ENCODE measurements around the gene COL23A1. TPM values are rescaled to one million over a fixed set of nuclear protein-coding genes. Genes with fewer than 3 reads are reported as not detected.
A peak's percentile ranks its signal among the peaks of the same experiment; 100 is the strongest.

COL23A1 gene
- total RNA-seq, 2 donors from 2014 or later: 1.5 to 2.5 TPM

- ATAC-seq (ENCODE audit: insufficient number of reproducible peaks, low FRiP score, low read depth): no peak
- no peaks in the 10 kb centered on the region for H3K36me3 ChIP-seq
- H3K4me3 ChIP-seq: no peak overlapping the region
- TF ChIP-seq CTCF (IDR thresholded peaks at IDR 0.05): no peak
- H3K9me3 ChIP-seq: peaks cover 4% of the 10 kb centered on the region
- DNase-seq (ENCODE audit: low spot score): no peak
- no peak overlapping the region for H3K27ac ChIP-seq
- no peaks in the 10 kb centered on the region for H3K27me3 ChIP-seq (replicated peaks; ENCODE audit: insufficient read depth)
- peaks cover 0 to 6% of the 10 kb centered on the region in 2 donors for H3K4me1 ChIP-seq (ENCODE audit: control insufficient read depth in 1 of 2, low read depth in 2 of 2)
Measured at GRCh38 chr5:178286226-178287090, 303.7 kb downstream of the COL23A1 start.

GRCh38 chr5:178285399-178286225 lies 304.6 kb downstream of the COL23A1 start:
- no peak for TF ChIP-seq CTCF (IDR thresholded peaks at IDR 0.05)
- peaks cover 4% of the 10 kb centered on the region for H3K9me3 ChIP-seq
- DNase-seq (ENCODE audit: low spot score) (no peak), ATAC-seq (ENCODE audit: insufficient number of reproducible peaks, low FRiP score, low read depth) (no peak)
- no peak overlapping the region for H3K4me3 ChIP-seq
- no peaks in the 10 kb centered on the region for H3K36me3 ChIP-seq
- H3K27me3 ChIP-seq (replicated peaks; ENCODE audit: insufficient read depth): no peaks in the 10 kb centered on the region
- H3K27ac ChIP-seq: no peak overlapping the region
- peaks cover 0 to 6% of the 10 kb centered on the region in 2 donors for H3K4me1 ChIP-seq (ENCODE audit: control insufficient read depth in 1 of 2, low read depth in 2 of 2)

GRCh38 chr5:178284996-178285395 lies 305.2 kb downstream of the COL23A1 start:
- no peaks in the 10 kb centered on the region for H3K36me3 ChIP-seq
- H3K4me3 ChIP-seq: no peak overlapping the region
- no peak for TF ChIP-seq CTCF (IDR thresholded peaks at IDR 0.05)
- H3K4me1 ChIP-seq (ENCODE audit: control insufficient read depth in 1 of 2, low read depth in 2 of 2): peaks cover 0 to 8% of the 10 kb centered on the region in 2 donors
- no peaks in the 10 kb centered on the region for H3K27me3 ChIP-seq (replicated peaks; ENCODE audit: insufficient read depth)
- H3K27ac ChIP-seq: no peak overlapping the region
- no peak for ATAC-seq (ENCODE audit: insufficient number of reproducible peaks, low FRiP score, low read depth)
- peaks cover 4% of the 10 kb centered on the region for H3K9me3 ChIP-seq
- no peak for DNase-seq (ENCODE audit: low spot score)

GRCh38 chr5:178284093-178284675 lies 306.0 kb downstream of the COL23A1 start:
- H3K27ac ChIP-seq: no peak overlapping the region
- DNase-seq (ENCODE audit: low spot score): no peak
- no peaks in the 10 kb centered on the region for H3K27me3 ChIP-seq (replicated peaks; ENCODE audit: insufficient read depth)
- TF ChIP-seq CTCF (IDR thresholded peaks at IDR 0.05): peak; percentile 54
- peaks cover 4% of the 10 kb centered on the region for H3K9me3 ChIP-seq
- ATAC-seq (ENCODE audit: insufficient number of reproducible peaks, low FRiP score, low read depth): no peak
- H3K4me1 ChIP-seq (ENCODE audit: control insufficient read depth in 1 of 2, low read depth in 2 of 2): peaks cover 0 to 11% of the 10 kb centered on the region in 2 donors
- H3K36me3 ChIP-seq: no peaks in the 10 kb centered on the region
- H3K4me3 ChIP-seq: no peak overlapping the region

GRCh38 chr5:178283520-178283919 lies 306.7 kb downstream of the COL23A1 start:
- no peaks in the 10 kb centered on the region for H3K27me3 ChIP-seq (replicated peaks; ENCODE audit: insufficient read depth)
- ATAC-seq (ENCODE audit: insufficient number of reproducible peaks, low FRiP score, low read depth): no peak
- H3K4me3 ChIP-seq: no peak overlapping the region
- peaks cover 0 to 7% of the 10 kb centered on the region in 2 donors for H3K4me1 ChIP-seq (ENCODE audit: control insufficient read depth in 1 of 2, low read depth in 2 of 2)
- no peak for DNase-seq (ENCODE audit: low spot score)
- H3K36me3 ChIP-seq: no peaks in the 10 kb centered on the region
- H3K27ac ChIP-seq: no peak overlapping the region
- H3K9me3 ChIP-seq: peaks cover 4% of the 10 kb centered on the region
- TF ChIP-seq CTCF (IDR thresholded peaks at IDR 0.05): no peak

All from thoracic aorta (tissue), 2 donors.